Posterior cingulate gyrus (tissue), 11 donors: ENCODE results near the gene SEL1L2.

ENCODE experiments used
- DNase-seq, 10 donors: peaks; one replicate each; pipeline versions ENCODE4 v3.0.0 to v3.0.0-alpha.2; 2020 to 2021; ENCODE audit warnings: mixed read lengths in 3 of 10
- intact Hi-C: fragments of 100-400 bp; cut with DNase I; formaldehyde crosslinking; loops from one replicate; pipeline ENCODE4 v1.15.1; 2023

SEL1L2 gene

GRCh38 chr20:13873831-13874230 lies 116.6 kb downstream of the SEL1L2 start:
- DNase-seq, result no peak
- intact Hi-C loops, result no loop called here

GRCh38 chr20:13870170-13870748 lies 120.2 kb downstream of the SEL1L2 start:
- intact Hi-C loops, result no loop called here
- DNase-seq, result no peak

DNA sequence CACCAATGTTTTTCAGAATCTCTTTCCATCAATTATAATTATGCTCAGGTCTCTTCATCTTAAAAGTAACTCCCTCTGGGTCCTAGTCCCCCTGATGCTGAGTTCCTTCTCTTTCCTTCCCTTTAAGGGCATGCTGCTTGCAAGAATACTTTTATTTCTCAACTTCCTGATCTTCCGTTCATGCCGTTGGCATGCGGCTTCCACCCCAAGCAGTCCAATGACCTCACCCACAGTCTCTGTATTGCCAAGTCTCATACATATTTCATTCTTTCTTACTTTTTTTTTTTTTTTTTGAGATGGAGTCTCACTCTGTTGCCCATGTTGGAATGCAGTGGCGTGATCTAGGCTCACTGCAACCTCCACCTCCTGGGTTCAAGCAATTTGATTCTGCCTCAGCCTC lies 122.1 kb downstream of the SEL1L2 start:
- intact Hi-C loops, result no loop called here
- no peak for DNase-seq

GRCh38 chr20:13865791-13866351 lies 124.5 kb downstream of the SEL1L2 start:
- intact Hi-C loops, result no loop called here
- no peak for DNase-seq

- intact Hi-C loops, result no loop called here
- no peak for DNase-seq
These were observed 125.3 kb downstream of the SEL1L2 start for GRCh38 chr20:13865156-13865555.

GRCh38 chr20:13863244-13863643 lies 127.2 kb downstream of the SEL1L2 start:
- intact Hi-C loops, result no loop called here
- DNase-seq, result no peak

- intact Hi-C loops, result no loop called here
- no peak for DNase-seq
These were observed 128.2 kb downstream of the SEL1L2 start for GRCh38 chr20:13862245-13862644.

- intact Hi-C loops, result no loop called here
- no peak for DNase-seq
These were observed 131.5 kb downstream of the SEL1L2 start for GRCh38 chr20:13858871-13859270.

GRCh38 chr20:13858439-13858838 lies 132.0 kb downstream of the SEL1L2 start:
- intact Hi-C loops, result no loop called here
- DNase-seq, result no peak

- DNase-seq, result no peak
- intact Hi-C loops, result no loop called here
These were observed 132.5 kb downstream of the SEL1L2 start for GRCh38 chr20:13857961-13858360.

- intact Hi-C loops, result no loop called here
- DNase-seq, result peak in 2 of 10 donors; percentile 30 to 85
These were observed 133.1 kb downstream of the SEL1L2 start for GRCh38 chr20:13857304-13857703.

DNA sequence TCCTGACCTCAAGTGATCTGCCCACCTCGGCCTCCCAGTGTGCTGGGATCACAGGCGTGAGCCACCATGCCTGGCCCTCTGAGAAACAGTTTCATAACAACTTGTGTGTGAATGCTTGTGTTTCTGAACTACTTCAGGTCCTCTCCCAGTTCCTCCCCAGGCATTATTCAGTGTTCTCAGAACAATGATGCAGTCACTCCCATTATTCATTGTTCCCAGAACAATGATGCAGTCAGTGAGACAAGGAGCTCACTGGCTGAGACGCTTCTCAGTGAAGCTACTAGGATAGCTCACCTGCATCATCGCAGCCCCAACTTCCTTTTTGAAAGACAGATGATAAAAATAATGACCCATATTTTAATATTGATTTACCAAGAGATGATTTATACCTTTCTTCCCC lies 134.1 kb downstream of the SEL1L2 start:
- intact Hi-C loops, result no loop called here

GRCh38 chr20:13855613-13856012 lies 134.8 kb downstream of the SEL1L2 start:
- intact Hi-C loops, result no loop called here
- no peak for DNase-seq

More for the DNA sequence above, 134.1 kb downstream of the SEL1L2 start:
- DNase-seq, result peak in 2 of 10 donors; percentile 10 to 76

DNA sequence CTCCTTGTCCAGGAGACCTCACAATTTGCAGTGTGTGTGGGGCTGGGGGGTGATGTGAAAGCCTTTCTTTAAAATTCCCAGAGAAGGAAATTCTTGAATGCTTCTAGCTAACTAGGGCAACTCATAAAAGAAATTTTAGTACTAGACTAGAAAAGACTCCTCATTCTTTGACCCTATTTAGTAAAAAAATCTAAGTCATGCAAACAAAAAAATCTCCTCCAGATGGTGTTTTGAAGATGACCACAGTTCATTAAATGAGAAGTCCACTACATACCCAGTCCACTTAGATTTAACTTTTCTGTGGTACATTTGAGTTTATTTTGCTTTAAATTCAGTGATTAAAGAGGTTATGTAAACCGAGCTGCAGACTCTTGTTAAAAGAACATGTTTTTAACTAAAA lies 138.1 kb downstream of the SEL1L2 start:
- intact Hi-C loops, result no loop called here
- DNase-seq, result no peak

GRCh38 chr20:13851279-13851678 lies 139.1 kb downstream of the SEL1L2 start:
- intact Hi-C loops, result no loop called here
- no peak for DNase-seq

DNA sequence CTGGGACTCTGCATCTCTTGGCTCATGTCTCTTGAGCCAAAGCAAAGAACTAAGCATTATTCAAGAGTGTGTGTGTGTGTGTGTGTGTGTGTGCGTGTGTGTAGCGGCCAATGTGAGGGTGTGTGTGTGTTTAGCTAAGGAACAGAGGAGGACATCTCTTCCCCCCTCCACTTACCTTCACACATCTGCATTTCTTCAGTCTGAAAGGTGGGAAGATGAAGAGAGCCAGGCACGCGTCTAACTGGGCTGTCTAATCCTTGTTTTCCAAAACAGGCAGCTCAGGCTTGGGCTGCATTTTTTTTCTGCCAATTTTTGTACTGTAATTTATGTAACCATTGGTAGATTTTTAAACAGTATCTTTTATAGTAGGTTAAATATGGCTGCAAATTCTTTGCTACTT lies 146.1 kb downstream of the SEL1L2 start:
- no peak for DNase-seq
- intact Hi-C loops, result no loop called here

- intact Hi-C loops, result no loop called here
- no peak for DNase-seq
These were observed 149.2 kb downstream of the SEL1L2 start for GRCh38 chr20:13841206-13841605.

- no peak for DNase-seq
- intact Hi-C loops, result no loop called here
These were observed 150.3 kb downstream of the SEL1L2 start for GRCh38 chr20:13840093-13840465.

DNA sequence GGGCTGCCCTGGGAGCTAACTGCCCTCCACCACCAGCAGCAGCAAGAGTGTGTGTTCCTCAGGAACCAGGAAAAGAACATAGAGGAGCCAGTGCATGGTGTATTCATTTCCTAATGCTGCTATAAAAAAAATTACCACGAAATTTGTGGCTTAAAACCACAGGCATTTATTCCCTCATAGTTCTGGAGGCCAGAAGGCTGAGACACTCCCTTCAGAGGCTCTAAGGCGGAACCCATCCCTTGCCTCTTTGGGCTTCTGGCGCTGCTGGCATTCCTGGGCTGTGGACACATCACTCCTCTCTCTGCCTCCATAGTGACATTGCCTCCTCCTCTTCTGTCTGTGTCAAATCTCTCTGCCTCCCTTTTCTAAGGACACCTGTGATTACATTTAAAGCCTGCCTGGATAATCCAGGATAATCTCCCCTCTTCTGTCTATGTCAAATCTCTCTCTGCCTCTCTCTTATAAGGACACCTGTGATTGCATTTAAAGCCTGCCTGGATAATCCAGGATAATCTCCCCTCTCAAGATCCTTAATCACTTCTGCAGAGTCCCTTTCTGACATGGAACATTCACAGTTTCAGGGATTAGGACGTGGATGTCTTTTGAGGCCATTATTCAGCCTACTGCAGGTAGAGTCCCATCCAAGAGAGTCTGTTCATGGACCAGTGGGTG lies 150.9 kb downstream of the SEL1L2 start:
- no peak for DNase-seq
- intact Hi-C loops, result no loop called here

- no peak for DNase-seq
These were observed 151.8 kb downstream of the SEL1L2 start for GRCh38 chr20:13838664-13839063.

GRCh38 chr20:13831476-13831875 lies 158.9 kb downstream of the SEL1L2 start:
- intact Hi-C loops, result no loop called here

More at GRCh38 chr20:13838664-13839063, 151.8 kb downstream of the SEL1L2 start:
- intact Hi-C loops, result no loop called here

DNA sequence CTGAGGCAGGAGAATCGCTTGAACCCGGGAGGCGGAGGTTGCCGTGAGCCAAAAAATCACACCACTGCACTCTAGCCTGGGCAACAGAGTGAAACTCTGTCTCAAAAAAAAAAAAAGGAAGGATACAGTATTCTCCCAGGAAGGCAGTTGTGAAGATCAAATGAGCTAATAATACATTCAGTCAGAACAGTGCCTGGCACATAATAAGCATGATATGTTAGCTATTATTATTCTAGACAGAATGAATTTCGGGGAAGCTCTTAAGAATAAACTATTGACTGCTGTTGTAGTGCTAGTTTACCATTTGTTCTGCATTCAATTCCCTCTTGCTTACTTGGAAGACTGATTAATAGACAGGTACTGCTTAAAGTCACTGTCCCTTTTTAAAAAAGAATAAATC lies 164.9 kb downstream of the SEL1L2 start:
- DNase-seq, result no peak
- intact Hi-C loops, result loop anchor here (10.0 kb wide), 1 partner anchor 169 kb away; the partner anchor contains the start of genes MACROD2 and SEL1L2

More at GRCh38 chr20:13831476-13831875, 158.9 kb downstream of the SEL1L2 start:
- DNase-seq, result no peak
